NCI-H2029 treated with DMSO at 0.1 percent for 48 hours (cell line): Measurements from ENCODE around the gene MAFG.

ENCODE experiments used
- DNase-seq: peaks from one replicate; lab custom pipeline; 2025; lab: John Stamatoyannopoulos, UW

The MAFG gene

GRCh38 chr17:81909966-81910839 is 17.3 kb downstream of the MAFG start:
- no peak for DNase-seq

GRCh38 chr17:81909231-81909630 is 18.3 kb downstream of the MAFG start:
- no peak for DNase-seq

GRCh38 chr17:81908793-81909192 is 18.7 kb downstream of the MAFG start:
- DNase-seq, result no peak

DNA sequence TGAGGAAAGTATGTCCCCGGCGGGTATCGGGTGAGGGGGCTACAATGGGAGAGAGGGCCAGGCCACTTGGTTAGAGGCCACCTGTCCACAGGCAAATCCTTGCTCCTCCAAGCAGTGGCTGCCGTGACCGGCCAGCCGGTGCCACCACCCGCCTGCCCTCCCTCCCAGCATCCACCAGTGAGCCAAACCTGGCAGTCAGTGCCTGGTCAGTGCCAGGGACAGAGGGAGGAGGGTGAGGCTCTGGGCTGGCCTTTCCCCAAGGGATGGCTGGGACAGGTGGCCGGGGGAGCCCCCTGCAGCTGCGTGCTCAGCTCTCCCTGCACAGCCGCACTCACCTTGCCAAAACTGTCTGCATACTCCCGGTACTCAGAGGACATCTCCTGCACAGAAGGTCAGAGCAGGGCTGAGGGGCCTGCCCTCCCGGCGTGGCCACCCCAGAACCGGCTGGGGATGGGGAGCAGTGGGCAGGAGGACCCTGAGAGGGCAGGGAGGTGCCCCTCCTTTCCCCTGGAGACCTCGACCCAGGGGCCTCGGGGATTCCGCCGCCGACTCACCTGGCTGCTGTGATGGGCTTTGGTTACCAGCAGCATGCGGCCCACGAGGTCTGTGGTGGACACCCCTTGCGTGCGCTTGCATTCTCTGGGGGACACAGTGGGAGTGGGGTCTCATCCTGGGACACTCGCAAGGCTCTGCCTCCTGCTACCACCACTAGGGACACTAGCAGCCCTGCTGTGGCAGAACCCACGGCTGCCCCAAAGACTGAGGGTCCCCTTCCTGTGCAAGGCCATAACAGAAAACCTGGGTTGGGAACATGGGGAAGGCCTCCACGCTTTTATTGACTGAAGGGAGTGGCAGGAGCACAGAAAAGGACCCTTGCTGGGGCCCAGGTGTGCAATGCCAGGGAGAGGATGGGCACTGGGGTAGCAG is 20.1 kb downstream of the MAFG start:
- no peak for DNase-seq

DNA sequence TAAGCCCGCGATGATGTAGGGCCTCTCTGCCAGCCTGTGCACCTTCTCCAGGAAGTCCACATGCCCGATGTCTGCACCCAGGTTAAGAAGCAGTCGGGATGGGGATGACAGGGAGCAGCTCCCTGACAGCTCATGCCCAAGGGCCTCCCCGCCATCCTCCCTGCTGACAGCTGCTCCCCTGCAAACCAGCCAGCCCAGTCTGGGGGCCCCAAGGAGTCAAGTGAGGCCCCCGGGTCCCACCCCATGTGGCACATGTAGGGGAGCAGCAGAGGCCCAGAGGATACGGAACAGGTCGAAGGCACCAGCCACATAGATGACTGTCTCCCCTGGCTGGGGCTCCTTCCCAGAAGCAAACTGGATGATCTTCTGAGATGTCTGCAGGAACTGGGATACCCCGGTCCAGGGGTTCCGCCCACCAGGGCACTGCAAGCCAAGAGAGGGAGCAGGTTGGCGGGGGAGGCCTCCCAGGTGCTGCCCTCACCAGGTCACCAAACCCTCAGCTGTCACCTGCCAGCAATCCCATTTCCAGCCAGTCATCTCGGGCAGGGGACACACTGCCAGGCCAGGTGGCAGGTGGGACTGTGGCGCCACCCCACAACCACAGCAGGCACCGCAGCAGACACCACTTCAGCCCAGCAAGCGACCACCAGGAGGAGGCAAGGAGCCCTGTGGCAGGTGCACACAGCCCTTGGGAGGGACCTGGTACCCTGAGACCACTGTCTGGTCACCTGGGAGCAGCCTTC is 20.9 kb downstream of the MAFG start:
- no peak for DNase-seq

GRCh38 chr17:81905993-81906392 is 21.5 kb downstream of the MAFG start:
- no peak for DNase-seq

- DNase-seq, result no peak
Measured at GRCh38 chr17:81905424-81905875, 22.1 kb downstream of the MAFG start.

DNA sequence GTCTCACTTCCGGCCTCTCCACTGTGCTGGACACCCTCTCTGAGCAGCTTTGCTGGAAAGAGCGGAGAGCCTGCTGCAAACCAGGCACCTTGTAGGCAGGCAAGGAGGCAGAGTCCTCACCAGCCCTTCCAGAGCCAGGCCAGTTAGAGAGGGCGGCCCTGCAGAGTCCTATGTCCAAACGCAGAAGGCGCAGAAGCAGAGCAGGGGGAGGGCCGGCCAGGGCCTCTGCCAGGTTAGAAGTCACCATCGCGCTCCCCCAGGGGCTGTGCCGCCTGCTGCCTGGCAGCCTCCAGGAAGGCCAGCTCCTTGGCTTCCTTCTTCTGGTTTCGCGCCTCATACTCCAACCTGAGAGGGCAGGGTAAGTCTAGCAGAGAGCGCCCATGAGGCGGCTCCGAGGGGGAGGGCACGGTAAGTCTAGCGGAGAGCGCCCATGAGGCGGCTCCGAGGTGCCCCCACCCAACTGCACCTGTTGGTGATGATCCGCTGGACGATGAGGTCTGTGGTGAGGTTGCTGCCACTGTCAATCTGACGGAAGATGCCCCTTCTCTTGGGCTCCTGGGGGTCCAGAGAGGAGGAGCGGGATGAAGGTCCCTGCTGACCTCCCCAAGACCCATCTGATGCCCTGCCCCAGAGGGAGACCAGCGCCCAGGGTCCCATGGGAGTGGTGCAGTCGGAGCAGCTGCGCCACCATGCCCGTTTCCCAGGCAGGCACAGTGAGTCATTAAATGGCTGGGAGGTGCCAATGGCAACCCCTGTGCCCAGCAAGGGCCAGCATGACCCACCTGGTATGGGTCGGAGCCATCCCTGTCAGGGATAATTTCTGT is 22.7 kb downstream of the MAFG start:
- no peak for DNase-seq

- DNase-seq, result no peak
Measured at GRCh38 chr17:81903896-81904599, 23.5 kb downstream of the MAFG start.

DNA sequence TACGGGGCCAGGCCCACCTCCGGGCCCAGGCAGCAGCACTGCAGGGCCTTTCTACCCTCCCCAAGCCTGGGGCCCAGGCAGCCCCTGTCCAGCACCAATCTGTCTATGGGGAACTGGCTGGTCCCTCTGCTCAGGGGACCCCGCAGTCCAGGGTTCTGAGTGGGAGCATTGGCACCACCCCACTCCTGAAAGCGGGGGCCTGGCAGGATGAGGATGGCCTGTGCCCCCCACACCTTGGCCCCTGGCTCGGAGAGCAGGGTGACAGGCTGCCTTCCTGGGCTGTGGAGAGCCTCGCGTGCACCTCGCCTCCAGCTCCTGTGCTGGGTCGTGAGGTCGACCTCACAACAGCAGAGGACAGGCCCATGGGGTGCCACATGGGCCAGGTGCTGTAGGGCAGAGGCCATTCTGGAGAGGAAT is 24.1 kb downstream of the MAFG start:
- DNase-seq, result no peak

DNA sequence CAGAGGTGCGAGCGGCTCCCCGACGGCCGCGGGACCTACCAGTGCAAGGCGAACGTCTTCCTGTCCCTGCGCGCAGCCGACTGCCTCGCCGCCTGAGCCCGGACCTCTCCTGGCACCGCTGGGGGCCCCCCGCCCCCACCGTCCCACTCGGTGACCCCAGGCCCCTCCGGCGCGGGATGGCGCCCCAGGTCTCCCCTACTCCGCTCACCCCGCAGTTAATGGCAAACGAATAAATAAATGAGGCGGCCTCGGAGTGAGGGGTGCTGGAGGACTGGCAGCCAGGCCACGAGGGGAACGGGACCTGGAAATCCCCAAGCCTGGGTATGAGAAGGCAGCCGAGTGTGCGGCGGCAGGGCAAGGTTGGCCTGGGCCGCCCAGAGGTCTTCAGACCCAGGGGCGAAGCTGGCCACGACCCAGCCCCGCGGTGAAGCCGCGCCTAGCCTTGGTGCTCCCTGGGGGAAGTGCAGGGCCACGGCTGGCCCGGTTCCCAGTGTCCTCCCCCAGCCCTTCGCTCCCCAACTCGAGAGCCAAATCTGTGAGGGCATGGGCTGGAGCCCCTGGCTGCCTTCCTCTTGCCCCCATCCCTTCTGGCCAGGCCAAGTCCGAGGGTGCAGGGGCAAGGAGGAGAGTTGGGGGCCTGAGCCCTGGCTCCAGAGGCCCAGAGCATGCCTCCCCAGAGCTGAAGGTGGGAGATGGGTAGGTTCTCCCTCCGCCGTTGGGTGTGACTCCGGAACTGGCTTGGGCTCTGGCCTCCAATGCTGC is 24.7 kb downstream of the MAFG start:
- DNase-seq, result no peak

- DNase-seq, result no peak
Measured at GRCh38 chr17:81902023-81902652, 25.4 kb downstream of the MAFG start, which contains the start of gene NPB. TSS of gene NPB (plus strand) at chr17:81902238. CDS start at chr17:81902278, 40 bp downstream.

GRCh38 chr17:81901167-81902022 is 26.1 kb downstream of the MAFG start:
- DNase-seq, result no peak

GRCh38 chr17:81900181-81900820 is 27.2 kb downstream of the MAFG start:
- DNase-seq, result no peak

- DNase-seq, result no peak
Measured at GRCh38 chr17:81899514-81900166, 27.9 kb downstream of the MAFG start.

DNA sequence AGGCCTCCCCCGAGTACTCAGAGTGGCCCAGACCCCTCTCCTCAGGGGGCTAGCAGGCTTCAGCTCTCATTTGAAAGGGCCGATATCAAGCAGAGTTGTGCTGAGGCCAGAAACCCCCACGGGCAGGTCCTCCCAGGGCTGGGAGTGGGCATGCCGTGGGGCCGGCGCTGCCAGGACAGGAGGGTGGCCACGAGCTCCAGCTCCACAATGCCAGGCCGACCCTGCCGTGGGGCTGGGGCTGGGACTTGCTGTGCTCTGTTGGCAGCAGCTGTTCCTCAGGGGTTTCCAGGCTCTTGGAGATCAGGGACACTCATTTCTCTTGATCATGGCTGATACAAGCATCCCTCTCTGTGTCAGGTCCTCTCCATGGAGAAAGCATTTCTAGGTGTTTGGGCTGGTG is 28.6 kb downstream of the MAFG start:
- DNase-seq, result no peak
